CD4-positive, alpha-beta T cell (primary cell): Measurements from ENCODE around the gene WDFY4. TPM values are rescaled to one million over a fixed set of nuclear protein-coding genes. Genes with fewer than 3 reads are reported as not detected.

ENCODE experiments used
- ATAC-seq: fragments of 200-7000 bp; cut with Tn5 transposase; one replicate; pipeline ENCODE4 v1.10.0; 2022; ENCODE audit warnings: mild to moderate bottlenecking; ENCODE audit not compliant: poor library complexity
- CTCF ChIA-PET: fragments of 350-600 bp; sonication (Branson Sonifier 250); formaldehyde crosslinking; loops from one replicate; lab custom pipeline; 2021; ENCODE audit warnings: antibody characterized with exemption, inconsistent platforms; lab: Charles Lee
- POLR2A ChIA-PET: fragments of 350-600 bp; sonication (Branson Sonifier 250); formaldehyde crosslinking; loops from one replicate; lab custom pipeline; 2021; ENCODE audit warnings: antibody characterized with exemption, inconsistent platforms; lab: Charles Lee
- DNase-seq, 14 experiments: peaks; one replicate each; pipeline ENCODE4 v3.0.0-alpha.2; 2013 to 2020; ENCODE audit warnings: mixed read lengths in 2 of 14
- H3K27ac ChIP-seq, 2 donors: one replicate each; pipeline versions ENCODE4 v1.5.1 to v1.7.0; 2013; ENCODE audit warnings: low read length in 2 of 2, low read depth in 1 of 2, mild to moderate bottlenecking in 1 of 2
- H3K27me3 ChIP-seq, 2 experiments: 1 replicate in 1 of 2; 2 replicates in 1 of 2; pipeline versions ENCODE4 v1.6.1 to v1.7.0; 2013; ENCODE audit warnings: low read length in 2 of 2, control low read depth in 1 of 2, mild to moderate bottlenecking in 1 of 2, moderate library complexity in 1 of 2; ENCODE audit not compliant: insufficient read depth in 2 of 2, control insufficient read depth in 1 of 2
- H3K36me3 ChIP-seq: one replicate; pipeline ENCODE4 v1.6.1; 2013; ENCODE audit warnings: low read length, control low read depth; ENCODE audit not compliant: insufficient read depth
- H3K4me1 ChIP-seq: one replicate; pipeline ENCODE4 v1.6.1; 2013; ENCODE audit warnings: low read length, control low read depth; ENCODE audit not compliant: insufficient read depth
- H3K4me3 ChIP-seq: one replicate; pipeline ENCODE4 v1.5.1; 2013; ENCODE audit warnings: mild to moderate bottlenecking, low read length, moderate library complexity
- H3K9me3 ChIP-seq, 2 experiments: 1 replicate in 1 of 2; 2 replicates in 1 of 2; pipeline versions ENCODE4 v1.6.1 to v1.7.0; 2013; ENCODE audit warnings: low read length in 2 of 2, mild to moderate bottlenecking in 2 of 2, control low read depth in 1 of 2, moderate library complexity in 1 of 2; ENCODE audit not compliant: control insufficient read depth in 1 of 2, insufficient read depth in 1 of 2
- H3K27ac Mint-ChIP-seq: one replicate; pipeline ENCODE4 v1.8.0; 2020; ENCODE audit warnings: mixed read lengths
- H3K27me3 Mint-ChIP-seq: one replicate; pipeline ENCODE4 v1.8.0; 2021; ENCODE audit warnings: mixed read lengths
- H3K36me3 Mint-ChIP-seq: one replicate; pipeline ENCODE4 v1.8.0; 2021; ENCODE audit warnings: low read depth, mixed read lengths
- H3K4me1 Mint-ChIP-seq: one replicate; pipeline ENCODE4 v1.8.0; 2021; ENCODE audit warnings: low read depth, mixed read lengths
- H3K4me3 Mint-ChIP-seq: one replicate; pipeline ENCODE4 v1.8.0; 2020; ENCODE audit warnings: mild to moderate bottlenecking, mixed read lengths
- H3K9me3 Mint-ChIP-seq: one replicate; pipeline ENCODE4 v1.8.0; 2020; ENCODE audit warnings: mixed read lengths
- CTCF ChIP-seq: fragments of 200-600 bp; IDR thresholded peaks from one replicate; pipeline ENCODE4 v1.8.0; 2022; ENCODE audit warnings: antibody characterized with exemption, mild to moderate bottlenecking
- intact Hi-C, 2 experiments: fragments of 100-400 bp; cut with DNase I in 1 of 2; cut with micrococcal nuclease in 1 of 2; formaldehyde crosslinking; loops; one replicate each; pipeline versions ENCODE4 v1.15.1 to v1.9.0; 2023 to 2025; cut with DNase I, micrococcal nuclease
- total RNA-seq, 174 experiments: library from RNA in 2 of 174; stranded (reverse) in 2 of 174; gene quantifications; one replicate each; pipeline ENCODE4 v1.2.3 and lab custom pipeline; 2021 to 2026

The WDFY4 gene
- total RNA-seq, 2 experiments from 2014 or later: 1.3 to 2.5 TPM

DNA sequence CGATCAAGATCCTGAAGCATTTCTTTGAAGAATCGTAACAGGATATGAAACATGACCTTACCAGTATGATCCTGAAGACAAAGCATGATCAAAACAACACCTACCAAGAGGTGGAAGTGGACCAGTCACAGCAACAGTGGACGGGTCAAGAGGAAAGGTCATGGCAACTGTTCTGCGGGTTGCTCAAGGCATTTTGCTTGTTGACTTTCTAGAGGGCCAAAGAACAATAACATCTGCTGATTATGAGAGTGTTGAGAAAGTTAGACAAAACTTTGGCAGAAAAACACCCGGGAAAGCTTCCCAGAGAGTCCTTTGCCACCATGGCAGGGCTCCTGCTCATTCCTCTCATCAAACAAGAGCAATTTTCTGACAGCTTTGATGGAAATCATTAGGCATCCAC lies 320.6 kb downstream of the WDFY4 start:
- no peak overlapping the region for H3K27ac ChIP-seq
- Mint-ChIP-seq H3K4me1 (no peaks in the 10 kb centered on the region), H3K36me3 (no peaks in the 10 kb centered on the region), H3K4me3 (no peak overlapping the region), H3K9me3 (no peaks in the 10 kb centered on the region), H3K27ac (no peak overlapping the region), H3K27me3 (no peaks in the 10 kb centered on the region)
- H3K27me3 ChIP-seq: no peaks in the 10 kb centered on the region
- H3K4me1 ChIP-seq: no peaks in the 10 kb centered on the region
- no peaks in the 10 kb centered on the region for H3K36me3 ChIP-seq
- TF ChIP-seq CTCF: no peak
- DNase-seq: no peak
- H3K4me3 ChIP-seq: no peak overlapping the region
- no peak for ATAC-seq
- peaks cover 0 to 13% of the 10 kb centered on the region in 2 experiments for H3K9me3 ChIP-seq
- ChIA-PET POLR2A (no interaction called here), CTCF (interaction anchor here (0.6 kb wide), 1 partner anchor 337 kb away, joined by 4 read pairs; no protein-coding TSS in a partner anchor)
- intact Hi-C loops: no loop called here

GRCh38 chr10:49007129-49007528 lies 322.5 kb downstream of the WDFY4 start:
- Mint-ChIP-seq H3K36me3 (no peaks in the 10 kb centered on the region), H3K27ac (no peak overlapping the region), H3K4me1 (no peaks in the 10 kb centered on the region), H3K27me3 (no peaks in the 10 kb centered on the region), H3K4me3 (no peak overlapping the region), H3K9me3 (no peaks in the 10 kb centered on the region)
- ChIA-PET CTCF (no interaction called here), POLR2A (no interaction called here)
- Histone ChIP-seq H3K36me3 (no peaks in the 10 kb centered on the region), H3K9me3 (peaks cover 0 to 6% of the 10 kb centered on the region in 2 experiments), H3K27ac (no peak overlapping the region), H3K4me1 (no peaks in the 10 kb centered on the region), H3K27me3 (no peaks in the 10 kb centered on the region), H3K4me3 (no peak overlapping the region)
- DNase-seq (no peak), ATAC-seq (no peak)
- intact Hi-C loops: no loop called here
- no peak for TF ChIP-seq CTCF

DNA sequence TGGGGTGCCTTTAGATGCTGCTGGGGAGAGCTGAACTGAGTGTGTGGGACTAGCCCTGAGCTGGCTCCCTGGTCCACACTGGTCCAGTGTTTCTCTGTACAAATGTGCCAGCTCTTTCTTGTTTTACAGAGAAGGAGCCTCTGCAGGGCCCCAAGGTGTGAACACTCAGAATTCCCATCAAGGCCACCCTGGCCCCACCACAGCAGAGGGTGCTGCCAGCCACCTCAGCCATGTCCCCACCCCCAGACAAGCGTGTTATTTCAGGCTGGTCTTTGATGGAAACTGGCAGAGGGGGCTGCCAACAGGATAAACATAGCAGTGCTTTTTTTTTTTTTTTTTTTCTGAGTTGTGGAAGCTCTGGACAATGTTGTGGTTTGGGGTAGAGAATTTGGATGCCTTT lies 323.4 kb downstream of the WDFY4 start:
- Histone ChIP-seq H3K4me3 (no peak overlapping the region), H3K36me3 (no peaks in the 10 kb centered on the region), H3K27ac (no peak overlapping the region), H3K9me3 (no peaks in the 10 kb centered on the region), H3K27me3 (no peaks in the 10 kb centered on the region), H3K4me1 (no peaks in the 10 kb centered on the region)
- Mint-ChIP-seq H3K9me3 (no peaks in the 10 kb centered on the region), H3K27ac (no peak overlapping the region), H3K27me3 (no peaks in the 10 kb centered on the region), H3K4me1 (no peaks in the 10 kb centered on the region), H3K36me3 (no peaks in the 10 kb centered on the region), H3K4me3 (no peak overlapping the region)
- ATAC-seq (no peak), DNase-seq (no peak)
- no peak for TF ChIP-seq CTCF
- POLR2A ChIA-PET: no interaction called here
- intact Hi-C loops: no loop called here
- CTCF ChIA-PET: no interaction called here
